ENCODE data around the gene DMRT1.

The DMRT1 gene

GRCh38 chr9:841371-842209 is at the start of gene DMRT1:
Gene DMRT1, plus strand, starts transcription at chr9:841697. Its CDS starts 142 bp downstream, at chr9:841839.
- no peak for DNase-seq

- no peak for DNase-seq
These were observed 48.9 kb upstream of the DMRT1 start for GRCh38 chr9:792331-793260.

- no peak for DNase-seq
These were observed 47.1 kb upstream of the DMRT1 start for GRCh38 chr9:794386-794785.

- DNase-seq: no peak
These were observed 45.6 kb upstream of the DMRT1 start for GRCh38 chr9:795869-796268.

GRCh38 chr9:800591-801150 is 40.8 kb upstream of the DMRT1 start:
- no peak for DNase-seq

GRCh38 chr9:801399-802071 is 40.0 kb upstream of the DMRT1 start:
- peak; percentile 82 for DNase-seq

GRCh38 chr9:804026-804425 is 37.5 kb upstream of the DMRT1 start:
- DNase-seq: peak; percentile 8

- peak; percentile 16 for DNase-seq
These were observed 36.3 kb upstream of the DMRT1 start for GRCh38 chr9:805151-805550.

GRCh38 chr9:806285-807156 is 35.0 kb upstream of the DMRT1 start:
- DNase-seq: peak; percentile 38

- peak; percentile 58 for DNase-seq
These were observed 30.4 kb upstream of the DMRT1 start for GRCh38 chr9:811106-811531.

- no peak for DNase-seq
These were observed 22.5 kb upstream of the DMRT1 start for GRCh38 chr9:818958-819357.

GRCh38 chr9:826500-827280 is 14.8 kb upstream of the DMRT1 start:
- no peak for DNase-seq

- no peak for DNase-seq
These were observed 1.2 kb upstream of the DMRT1 start for GRCh38 chr9:840343-840742.

- DNase-seq: no peak
These were observed 1.3 kb downstream of the DMRT1 start for GRCh38 chr9:842635-843426.

GRCh38 chr9:843427-843785 is 1.9 kb downstream of the DMRT1 start:
- DNase-seq: no peak

GRCh38 chr9:846852-847251 is 5.4 kb downstream of the DMRT1 start:
- no peak for DNase-seq

GRCh38 chr9:847505-847904 is 6.0 kb downstream of the DMRT1 start:
- DNase-seq: no peak

GRCh38 chr9:849431-849830 is 7.9 kb downstream of the DMRT1 start:
- DNase-seq: no peak

GRCh38 chr9:852539-852938 is 11.0 kb downstream of the DMRT1 start:
- no peak for DNase-seq

GRCh38 chr9:859251-859650 is 17.8 kb downstream of the DMRT1 start:
- no peak for DNase-seq

Measured in EL (cell line).